Fibroblast of lung (primary cell): ENCODE results near the gene LVRN.

ENCODE experiments used
- EZH2 ChIP-seq: IDR thresholded peaks from 2 replicates; pipeline ENCODE4 v1.5.1; 2012; ENCODE audit warnings: low read length, control low read depth, mild to moderate bottlenecking; ENCODE audit errors: missing control alignments
- TF ChIP-seq, protein P1 (sequence below), 2 donors: IDR thresholded peaks in 1 of 2; conservative IDR thresholded peaks in 1 of 2; 1 replicate in 1 of 2; 2 replicates in 1 of 2; pipeline ENCODE4 v1.5.1; 2011 to 2012; ENCODE audit warnings: low read length in 2 of 2, control low read depth in 1 of 2, inconsistent platforms in 1 of 2, low read depth in 1 of 2, mild to moderate bottlenecking in 1 of 2

GRCh38 chr5:115977096-115977495 is 14.8 kb downstream of the LVRN start:
- TF ChIP-seq EZH2 = no peak
- TF ChIP-seq, protein P1, sequence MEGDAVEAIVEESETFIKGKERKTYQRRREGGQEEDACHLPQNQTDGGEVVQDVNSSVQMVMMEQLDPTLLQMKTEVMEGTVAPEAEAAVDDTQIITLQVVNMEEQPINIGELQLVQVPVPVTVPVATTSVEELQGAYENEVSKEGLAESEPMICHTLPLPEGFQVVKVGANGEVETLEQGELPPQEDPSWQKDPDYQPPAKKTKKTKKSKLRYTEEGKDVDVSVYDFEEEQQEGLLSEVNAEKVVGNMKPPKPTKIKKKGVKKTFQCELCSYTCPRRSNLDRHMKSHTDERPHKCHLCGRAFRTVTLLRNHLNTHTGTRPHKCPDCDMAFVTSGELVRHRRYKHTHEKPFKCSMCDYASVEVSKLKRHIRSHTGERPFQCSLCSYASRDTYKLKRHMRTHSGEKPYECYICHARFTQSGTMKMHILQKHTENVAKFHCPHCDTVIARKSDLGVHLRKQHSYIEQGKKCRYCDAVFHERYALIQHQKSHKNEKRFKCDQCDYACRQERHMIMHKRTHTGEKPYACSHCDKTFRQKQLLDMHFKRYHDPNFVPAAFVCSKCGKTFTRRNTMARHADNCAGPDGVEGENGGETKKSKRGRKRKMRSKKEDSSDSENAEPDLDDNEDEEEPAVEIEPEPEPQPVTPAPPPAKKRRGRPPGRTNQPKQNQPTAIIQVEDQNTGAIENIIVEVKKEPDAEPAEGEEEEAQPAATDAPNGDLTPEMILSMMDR (conservative IDR thresholded peaks at IDR 0.05 in 1 of 2, IDR thresholded peaks at IDR 0.05 in 1 of 2; ENCODE audit: low read depth in 1 of 2, low read length in 2 of 2) = no peak
